HEK293 (cell line): ENCODE measurements around the gene IL18.

Experiments
- ZBTB1 ChIP-seq: fragments of 450-650 bp; formaldehyde crosslinking; IDR thresholded peaks from 2 replicates; pipeline ENCODE4 v1.5.1; 2016; ENCODE audit warnings: missing biosample characterization, missing genetic modification characterization
- ZFHX2 ChIP-seq: fragments of 450-650 bp; formaldehyde crosslinking; conservative IDR thresholded peaks from 2 replicates; pipeline ENCODE4 v1.5.1; 2016; ENCODE audit warnings: missing biosample characterization, missing genetic modification characterization
- ZFP69B ChIP-seq: fragments of 450-650 bp; formaldehyde crosslinking; IDR thresholded peaks from 2 replicates; pipeline ENCODE4 v1.5.1; 2016; ENCODE audit warnings: missing biosample characterization, missing genetic modification characterization
- ZNF654 ChIP-seq: fragments of 450-650 bp; formaldehyde crosslinking; IDR thresholded peaks from 2 replicates; pipeline ENCODE4 v1.5.1; 2016; ENCODE audit warnings: low read depth, missing biosample characterization, missing genetic modification characterization
- ZSCAN23 ChIP-seq: fragments of 450-650 bp; formaldehyde crosslinking; IDR thresholded peaks from 2 replicates; pipeline ENCODE4 v1.5.1; 2016; ENCODE audit warnings: missing biosample characterization, missing genetic modification characterization
- TF ChIP-seq, protein P1 (sequence below): fragments of 450-650 bp; formaldehyde crosslinking; IDR thresholded peaks from 2 replicates; pipeline ENCODE4 v1.5.1; 2016; ENCODE audit warnings: missing biosample characterization, missing genetic modification characterization
- TF ChIP-seq, protein P2 (sequence below): fragments of 450-650 bp; formaldehyde crosslinking; IDR thresholded peaks from 2 replicates; pipeline ENCODE4 v1.5.1; 2017; ENCODE audit warnings: missing biosample characterization, missing genetic modification characterization

DNA sequence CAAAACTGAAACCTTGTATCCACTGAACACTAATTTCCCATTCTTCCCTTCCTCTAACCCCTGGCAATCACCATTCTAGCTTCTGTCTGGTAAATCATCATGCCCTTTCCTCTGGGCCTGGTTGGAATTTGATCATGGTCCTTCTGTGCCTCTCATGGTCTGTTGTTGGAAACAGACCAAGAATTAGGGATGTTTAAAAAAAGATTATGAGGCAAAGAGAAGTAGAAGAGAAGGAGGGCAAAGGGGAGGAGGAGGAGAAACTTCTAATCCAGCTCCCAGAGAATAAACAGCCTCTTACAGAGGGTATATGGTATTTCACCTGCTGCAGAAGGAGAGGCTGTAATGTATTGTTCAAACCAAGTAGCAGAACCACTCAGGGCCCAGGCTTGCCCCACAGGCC, 22.0 kb upstream of the IL18 start:
- TF ChIP-seq ZNF654: no peak
- TF ChIP-seq, protein P1, sequence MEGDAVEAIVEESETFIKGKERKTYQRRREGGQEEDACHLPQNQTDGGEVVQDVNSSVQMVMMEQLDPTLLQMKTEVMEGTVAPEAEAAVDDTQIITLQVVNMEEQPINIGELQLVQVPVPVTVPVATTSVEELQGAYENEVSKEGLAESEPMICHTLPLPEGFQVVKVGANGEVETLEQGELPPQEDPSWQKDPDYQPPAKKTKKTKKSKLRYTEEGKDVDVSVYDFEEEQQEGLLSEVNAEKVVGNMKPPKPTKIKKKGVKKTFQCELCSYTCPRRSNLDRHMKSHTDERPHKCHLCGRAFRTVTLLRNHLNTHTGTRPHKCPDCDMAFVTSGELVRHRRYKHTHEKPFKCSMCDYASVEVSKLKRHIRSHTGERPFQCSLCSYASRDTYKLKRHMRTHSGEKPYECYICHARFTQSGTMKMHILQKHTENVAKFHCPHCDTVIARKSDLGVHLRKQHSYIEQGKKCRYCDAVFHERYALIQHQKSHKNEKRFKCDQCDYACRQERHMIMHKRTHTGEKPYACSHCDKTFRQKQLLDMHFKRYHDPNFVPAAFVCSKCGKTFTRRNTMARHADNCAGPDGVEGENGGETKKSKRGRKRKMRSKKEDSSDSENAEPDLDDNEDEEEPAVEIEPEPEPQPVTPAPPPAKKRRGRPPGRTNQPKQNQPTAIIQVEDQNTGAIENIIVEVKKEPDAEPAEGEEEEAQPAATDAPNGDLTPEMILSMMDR: no peak
- TF ChIP-seq ZFHX2 (tag by site-specific recombination): no peak
- TF ChIP-seq ZFP69B (tag by site-specific recombination): no peak
- no peak for TF ChIP-seq ZSCAN23 (tag by site-specific recombination)
- TF ChIP-seq, protein P2, sequence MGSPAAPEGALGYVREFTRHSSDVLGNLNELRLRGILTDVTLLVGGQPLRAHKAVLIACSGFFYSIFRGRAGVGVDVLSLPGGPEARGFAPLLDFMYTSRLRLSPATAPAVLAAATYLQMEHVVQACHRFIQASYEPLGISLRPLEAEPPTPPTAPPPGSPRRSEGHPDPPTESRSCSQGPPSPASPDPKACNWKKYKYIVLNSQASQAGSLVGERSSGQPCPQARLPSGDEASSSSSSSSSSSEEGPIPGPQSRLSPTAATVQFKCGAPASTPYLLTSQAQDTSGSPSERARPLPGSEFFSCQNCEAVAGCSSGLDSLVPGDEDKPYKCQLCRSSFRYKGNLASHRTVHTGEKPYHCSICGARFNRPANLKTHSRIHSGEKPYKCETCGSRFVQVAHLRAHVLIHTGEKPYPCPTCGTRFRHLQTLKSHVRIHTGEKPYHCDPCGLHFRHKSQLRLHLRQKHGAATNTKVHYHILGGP (tag by site-specific recombination): no peak
- no peak for TF ChIP-seq ZBTB1
